Mesendoderm (in vitro differentiated cells): Measurements from ENCODE around the gene EAPP.
"Not testable (repeated sequence)": the region's sequence is repeated elsewhere in the genome, so short reads cannot be mapped to it uniquely, and the experiment has no call there.

ENCODE experiments used
- DNase-seq: peaks from one replicate; pipeline ENCODE4 v3.0.0; 2013
- H2AK5ac ChIP-seq: 2 replicates; pipeline ENCODE4 v1.6.1; 2013; ENCODE audit warnings: low read length, inconsistent platforms
- H2BK120ac ChIP-seq: 2 replicates; pipeline ENCODE4 v1.6.1; 2013; ENCODE audit warnings: low read depth, mild to moderate bottlenecking, low read length, moderate library complexity, mixed read lengths
- H2BK15ac ChIP-seq: replicated peaks from 2 replicates; pipeline ENCODE4 v1.6.1; 2013; ENCODE audit warnings: low read depth, mild to moderate bottlenecking, moderate library complexity
- H2BK5ac ChIP-seq: 2 replicates; pipeline ENCODE4 v1.6.1; 2013; ENCODE audit warnings: low read length, inconsistent platforms
- H3K18ac ChIP-seq: 2 replicates; pipeline ENCODE4 v1.6.1; 2013; ENCODE audit warnings: mild to moderate bottlenecking, low read length, mixed read lengths
- H3K23ac ChIP-seq: one replicate; pipeline ENCODE4 v1.6.1; 2013; ENCODE audit warnings: low read length
- H3K27ac ChIP-seq: 2 replicates; pipeline ENCODE4 v1.5.1; 2013; ENCODE audit warnings: low read depth, mild to moderate bottlenecking, inconsistent platforms, low read length, moderate library complexity
- H3K27me3 ChIP-seq: 2 replicates; pipeline ENCODE4 v1.6.1; 2013; ENCODE audit warnings: low read length, control low read depth, mild to moderate bottlenecking, inconsistent platforms; ENCODE audit not compliant: insufficient read depth, poor library complexity
- H3K36me3 ChIP-seq: 2 replicates; pipeline ENCODE4 v1.6.1; 2013; ENCODE audit warnings: low read length, inconsistent platforms; ENCODE audit not compliant: control insufficient read depth, insufficient read depth
- H3K4ac ChIP-seq: one replicate; pipeline ENCODE4 v1.6.1; 2013; ENCODE audit warnings: low read depth, mild to moderate bottlenecking, low read length, moderate library complexity
- H3K4me1 ChIP-seq: 2 replicates; pipeline ENCODE4 v1.6.1; 2013; ENCODE audit warnings: low read depth, low read length, inconsistent platforms; ENCODE audit not compliant: control insufficient read depth
- H3K4me2 ChIP-seq: 2 replicates; pipeline ENCODE4 v1.6.1; 2013; ENCODE audit warnings: low read length
- H3K4me3 ChIP-seq: 2 replicates; pipeline ENCODE4 v1.5.1; 2013; ENCODE audit warnings: mild to moderate bottlenecking, low read length
- H3K56ac ChIP-seq: one replicate; pipeline ENCODE4 v1.6.1; 2013; ENCODE audit warnings: low read length
- H3K79me1 ChIP-seq: 2 replicates; pipeline ENCODE4 v1.6.1; 2013; ENCODE audit warnings: low read length, inconsistent platforms
- H3K79me2 ChIP-seq: 2 replicates; pipeline ENCODE4 v1.6.1; 2013; ENCODE audit warnings: mild to moderate bottlenecking, low read length; ENCODE audit not compliant: control insufficient read depth, insufficient read depth
- H3K9ac ChIP-seq: 2 replicates; pipeline ENCODE4 v1.6.1; 2013; ENCODE audit warnings: low read length, inconsistent platforms
- H4K5ac ChIP-seq: one replicate; pipeline ENCODE4 v1.6.1; 2013; ENCODE audit warnings: low read length
- H4K8ac ChIP-seq: one replicate; pipeline ENCODE4 v1.6.1; 2013; ENCODE audit warnings: low read depth, mild to moderate bottlenecking, control low read depth, low read length, moderate library complexity
- WGBS: extraction: QIAGEN DNeasy Blood & Tissue Kit; methylation state at CpG from one replicate; pipeline ENCODE4 v1.1.7; 2013; ENCODE audit warnings: low lambda C conversion rate, missing lambda C conversion rate; ENCODE audit not compliant: insufficient coverage; ENCODE audit errors: extremely low coverage; 5-methylcytosine and 5-hydroxymethylcytosine counted together

EAPP gene

GRCh38 chr14:34536951-34537676 lies 2.4 kb downstream of the EAPP start:
- WGBS = no CpG with 5 or more reads among the region's 4 CpGs
- peak; percentile 74 for DNase-seq
- Histone ChIP-seq H2BK120ac (no peak overlapping the region), H3K4me3 (no peak overlapping the region), H3K36me3 (no peaks in the 10 kb centered on the region), H3K27me3 (no peaks in the 10 kb centered on the region), H3K27ac (no peak overlapping the region), H3K18ac (no peak overlapping the region), H3K79me1 (peaks cover 4% of the 10 kb centered on the region), H2AK5ac (no peak overlapping the region), H4K8ac (no peak overlapping the region), H3K9ac (no peak overlapping the region), H3K23ac (no peak overlapping the region), H4K5ac (no peak overlapping the region), H3K4me1 (no peaks in the 10 kb centered on the region), H3K4me2 (no peak overlapping the region), H3K4ac (no peak overlapping the region), H3K79me2 (peaks cover 7% of the 10 kb centered on the region), H2BK15ac (no peak overlapping the region), H3K56ac (no peak overlapping the region), H2BK5ac (no peak overlapping the region)

GRCh38 chr14:34527591-34527990 lies 11.9 kb downstream of the EAPP start:
- no peak overlapping the region for H3K56ac ChIP-seq
- no peaks in the 10 kb centered on the region for H3K4me1 ChIP-seq
- H3K9ac ChIP-seq = no peak overlapping the region
- no peak overlapping the region for H3K23ac ChIP-seq
- H4K5ac ChIP-seq = no peak overlapping the region
- DNase-seq = no peak
- H3K27me3 ChIP-seq = no peaks in the 10 kb centered on the region
- no CpG with 5 or more reads among the region's 1 CpG for WGBS
- H2AK5ac ChIP-seq = no peak overlapping the region
- no peaks in the 10 kb centered on the region for H3K79me2 ChIP-seq
- no peaks in the 10 kb centered on the region for H3K79me1 ChIP-seq
- no peak overlapping the region for H3K27ac ChIP-seq
- H3K18ac ChIP-seq = no peak overlapping the region
- no peak overlapping the region for H3K4me2 ChIP-seq
- no peak overlapping the region for H2BK120ac ChIP-seq
- no peak overlapping the region for H4K8ac ChIP-seq
- no peak overlapping the region for H3K4me3 ChIP-seq
- peaks cover under 1% of the 10 kb centered on the region for H3K36me3 ChIP-seq
- no peak overlapping the region for H3K4ac ChIP-seq
- no peak overlapping the region for H2BK15ac ChIP-seq
- H2BK5ac ChIP-seq = no peak overlapping the region

DNA sequence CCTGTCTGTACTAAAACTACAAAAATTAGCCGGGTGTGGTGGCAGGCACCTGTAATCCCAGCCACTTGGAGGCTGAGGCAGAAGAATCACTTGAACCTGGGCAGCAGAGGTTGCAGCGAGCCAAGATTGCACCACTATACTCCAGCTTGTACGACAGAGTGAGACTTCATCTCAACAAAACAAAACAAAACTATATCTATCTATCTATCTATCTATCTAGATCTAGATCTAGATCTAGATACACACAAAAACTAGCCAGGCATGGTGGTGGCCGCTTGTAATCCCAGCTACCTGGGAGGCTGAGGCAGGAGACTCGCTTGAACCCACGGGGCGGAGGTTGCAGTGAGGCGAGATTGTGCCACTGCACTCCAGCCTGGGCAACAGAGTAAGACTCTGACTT lies 15.3 kb downstream of the EAPP start:
- not testable (repeated sequence) for H2BK120ac ChIP-seq, H2BK5ac ChIP-seq, H3K79me1 ChIP-seq, H3K36me3 ChIP-seq, H3K18ac ChIP-seq, H3K4me3 ChIP-seq, H2AK5ac ChIP-seq, H3K23ac ChIP-seq, H4K8ac ChIP-seq, H4K5ac ChIP-seq, H3K4me2 ChIP-seq, H3K4ac ChIP-seq, H3K56ac ChIP-seq, H2BK15ac ChIP-seq, DNase-seq, H3K4me1 ChIP-seq, H3K27ac ChIP-seq, H3K79me2 ChIP-seq, H3K27me3 ChIP-seq, H3K9ac ChIP-seq
- no CpG with 5 or more reads among the region's 8 CpGs for WGBS

GRCh38 chr14:34522496-34522895 lies 17.0 kb downstream of the EAPP start:
- no peak overlapping the region for H3K56ac ChIP-seq
- peaks cover 2% of the 10 kb centered on the region for H3K36me3 ChIP-seq

DNA sequence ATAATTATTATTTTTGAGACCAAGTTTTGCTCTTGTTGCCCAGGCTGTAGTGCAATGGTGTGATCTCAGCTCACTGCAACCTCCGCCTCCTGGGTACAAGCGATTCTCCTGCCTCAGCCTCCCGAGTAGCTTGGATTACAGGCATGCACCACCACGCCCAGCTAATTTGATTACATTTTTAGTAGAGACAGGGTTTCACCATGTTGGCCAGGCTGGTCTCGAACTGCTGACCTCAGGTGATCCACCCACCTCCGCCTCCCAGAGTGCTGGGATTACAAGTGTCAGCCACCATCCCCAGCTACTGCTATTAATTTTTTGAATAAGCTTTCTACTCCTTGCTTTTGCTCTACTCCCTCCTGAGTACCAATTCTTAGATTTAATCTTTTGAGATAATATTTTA lies 18.4 kb downstream of the EAPP start:
- no CpG with 5 or more reads among the region's 6 CpGs for whole genome bisulfite sequencing
- not testable (repeated sequence) for H3K4me3 ChIP-seq, H3K18ac ChIP-seq, H3K9ac ChIP-seq, H3K27me3 ChIP-seq, H4K5ac ChIP-seq, H3K4me1 ChIP-seq, H3K4me2 ChIP-seq, H3K56ac ChIP-seq, H2AK5ac ChIP-seq, H3K79me1 ChIP-seq, DNase-seq, H3K27ac ChIP-seq, H2BK120ac ChIP-seq, H3K23ac ChIP-seq, H3K79me2 ChIP-seq, H2BK15ac ChIP-seq, H4K8ac ChIP-seq, H3K4ac ChIP-seq, H3K36me3 ChIP-seq, H2BK5ac ChIP-seq

More at GRCh38 chr14:34522496-34522895, 17.0 kb downstream of the EAPP start:
- Histone ChIP-seq H2BK15ac (no peak overlapping the region), H3K9ac (no peak overlapping the region), H3K4me2 (no peak overlapping the region), H4K8ac (no peak overlapping the region), H3K4ac (no peak overlapping the region), H3K18ac (no peak overlapping the region), H3K79me2 (no peaks in the 10 kb centered on the region), H3K27me3 (no peaks in the 10 kb centered on the region), H2AK5ac (no peak overlapping the region), H2BK120ac (no peak overlapping the region), H3K23ac (no peak overlapping the region), H3K4me1 (no peaks in the 10 kb centered on the region), H2BK5ac (no peak overlapping the region), H3K27ac (no peak overlapping the region), H3K4me3 (no peak overlapping the region), H3K79me1 (no peaks in the 10 kb centered on the region), H4K5ac (no peak overlapping the region)
- WGBS = no CpG with 5 or more reads among the region's 2 CpGs
- no peak for DNase-seq
